ENCODE measurements around the gene CEACAM1.
A peak's percentile ranks its signal among the peaks of the same experiment; 100 is the strongest.
"Not testable (repeated sequence)": the region's sequence is repeated elsewhere in the genome, so short reads cannot be mapped to it uniquely, and the experiment has no call there.

CEACAM1 gene

GRCh38 chr19:42560731-42561130, 32.5 kb upstream of the CEACAM1 start:
- H3K4me3 ChIP-seq (ENCODE audit: low read depth, low read length): no peak overlapping the region
- no peak for TF ChIP-seq MYC (IDR thresholded peaks at IDR 0.05; ENCODE audit: low read depth, low read length)
- 0 out of 2 replicates have a peak, but pooled peaks have one; percentile 19 for TF ChIP-seq MAX (IDR thresholded peaks at IDR 0.05; ENCODE audit: low read depth, low read length)
- no peak for TF ChIP-seq POLR2A (IDR thresholded peaks at IDR 0.05; ENCODE audit: extremely low read depth, insufficient read length)
- TF ChIP-seq, protein P1, sequence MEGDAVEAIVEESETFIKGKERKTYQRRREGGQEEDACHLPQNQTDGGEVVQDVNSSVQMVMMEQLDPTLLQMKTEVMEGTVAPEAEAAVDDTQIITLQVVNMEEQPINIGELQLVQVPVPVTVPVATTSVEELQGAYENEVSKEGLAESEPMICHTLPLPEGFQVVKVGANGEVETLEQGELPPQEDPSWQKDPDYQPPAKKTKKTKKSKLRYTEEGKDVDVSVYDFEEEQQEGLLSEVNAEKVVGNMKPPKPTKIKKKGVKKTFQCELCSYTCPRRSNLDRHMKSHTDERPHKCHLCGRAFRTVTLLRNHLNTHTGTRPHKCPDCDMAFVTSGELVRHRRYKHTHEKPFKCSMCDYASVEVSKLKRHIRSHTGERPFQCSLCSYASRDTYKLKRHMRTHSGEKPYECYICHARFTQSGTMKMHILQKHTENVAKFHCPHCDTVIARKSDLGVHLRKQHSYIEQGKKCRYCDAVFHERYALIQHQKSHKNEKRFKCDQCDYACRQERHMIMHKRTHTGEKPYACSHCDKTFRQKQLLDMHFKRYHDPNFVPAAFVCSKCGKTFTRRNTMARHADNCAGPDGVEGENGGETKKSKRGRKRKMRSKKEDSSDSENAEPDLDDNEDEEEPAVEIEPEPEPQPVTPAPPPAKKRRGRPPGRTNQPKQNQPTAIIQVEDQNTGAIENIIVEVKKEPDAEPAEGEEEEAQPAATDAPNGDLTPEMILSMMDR (IDR thresholded peaks at IDR 0.05; ENCODE audit: low read depth, low read length): no peak
- no peak for DNase-seq (ENCODE audit: low read depth)

GRCh38 chr19:42558450-42559150, 30.3 kb upstream of the CEACAM1 start:
- no peak for DNase-seq (ENCODE audit: low read depth)
- TF ChIP-seq POLR2A (IDR thresholded peaks at IDR 0.05; ENCODE audit: extremely low read depth, insufficient read length) (no peak), MAX (IDR thresholded peaks at IDR 0.05; ENCODE audit: low read depth, low read length) (no peak), MYC (IDR thresholded peaks at IDR 0.05; ENCODE audit: low read depth, low read length) (no peak)
- TF ChIP-seq, protein P1 (IDR thresholded peaks at IDR 0.05; ENCODE audit: low read depth, low read length): no peak
- H3K4me3 ChIP-seq (ENCODE audit: low read depth, low read length): no peak overlapping the region

- not testable (repeated sequence) for H3K4me3 ChIP-seq (ENCODE audit: low read depth, low read length); DNase-seq (ENCODE audit: low read depth)
Observed at GRCh38 chr19:42557386-42557871, 29.1 kb upstream of the CEACAM1 start.

DNA sequence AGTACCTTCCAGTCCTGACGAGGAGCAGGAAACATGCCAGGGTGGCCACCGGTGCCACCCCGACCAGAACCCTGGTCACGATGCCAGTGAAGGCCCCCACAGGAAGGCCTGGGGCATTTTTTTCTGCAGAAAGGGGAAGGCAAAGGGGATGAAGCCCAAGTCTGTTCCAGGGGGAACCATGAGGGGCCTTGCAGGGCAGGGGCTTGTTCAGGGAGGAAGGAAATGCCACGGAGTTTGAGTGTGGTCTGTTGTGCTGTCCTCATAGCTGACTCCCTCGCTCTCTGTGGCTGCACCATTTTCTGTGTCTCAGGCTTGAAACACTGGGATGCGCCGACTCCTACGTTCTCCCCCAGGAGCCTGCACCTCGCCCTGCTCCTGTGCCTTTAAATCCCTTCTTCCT, 27.5 kb upstream of the CEACAM1 start:
- no peak overlapping the region for H3K4me3 ChIP-seq (ENCODE audit: low read depth, low read length)
- DNase-seq (ENCODE audit: low read depth): peak; percentile 39
- TF ChIP-seq MAX (IDR thresholded peaks at IDR 0.05; ENCODE audit: low read depth, low read length): no peak

DNA sequence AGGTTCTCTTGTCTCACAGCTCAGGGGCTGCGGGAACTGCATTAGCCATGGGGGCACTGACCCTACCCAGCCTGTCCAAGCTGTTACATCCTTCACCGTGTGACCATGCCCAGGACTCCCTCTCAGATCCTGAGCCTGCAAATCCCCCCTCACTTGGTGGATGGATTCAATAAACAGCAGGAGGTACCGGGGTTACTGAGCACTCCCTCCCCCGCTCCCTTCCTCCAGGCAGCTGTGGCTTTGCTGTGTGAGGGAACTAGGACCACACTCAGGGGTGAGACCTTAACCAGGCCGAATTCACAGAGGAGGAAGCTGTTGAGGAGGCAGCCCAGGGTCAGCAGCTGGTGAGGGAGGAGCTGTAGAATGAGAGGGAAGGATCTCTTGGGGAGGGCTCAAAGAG, 27.0 kb upstream of the CEACAM1 start:
- no peak for TF ChIP-seq POLR2A (IDR thresholded peaks at IDR 0.05; ENCODE audit: extremely low read depth, insufficient read length)
- TF ChIP-seq, protein P1 (IDR thresholded peaks at IDR 0.05; ENCODE audit: low read depth, low read length): no peak
- no peak overlapping the region for H3K4me3 ChIP-seq (ENCODE audit: low read depth, low read length)

GRCh38 chr19:42554046-42554575, 25.8 kb upstream of the CEACAM1 start:
- H3K4me3 ChIP-seq (ENCODE audit: low read depth, low read length): no peak overlapping the region
- no peak for DNase-seq (ENCODE audit: low read depth)
- TF ChIP-seq MYC (IDR thresholded peaks at IDR 0.05; ENCODE audit: low read depth, low read length) (no peak), MAX (IDR thresholded peaks at IDR 0.05; ENCODE audit: low read depth, low read length) (no peak), POLR2A (IDR thresholded peaks at IDR 0.05; ENCODE audit: extremely low read depth, insufficient read length) (no peak)
- TF ChIP-seq, protein P1 (IDR thresholded peaks at IDR 0.05; ENCODE audit: low read depth, low read length): no peak

More for the DNA sequence above, 27.0 kb upstream of the CEACAM1 start:
- peak; percentile 63 for DNase-seq (ENCODE audit: low read depth)

All from NB4 (cell line).